Right lobe of liver (tissue), 4 donors: ENCODE data around the gene RAB10.

Experiments used
- POLR2A ChIP-seq: fragments of 450-650 bp; IDR thresholded peaks from one replicate; pipeline ENCODE4 v1.6.1; 2017; ENCODE audit warnings: antibody characterized with exemption, mild to moderate bottlenecking
- TF ChIP-seq, protein P1 (sequence below), 4 donors: fragments of 200-600 bp in 3 of 4; fragments of 450-650 bp in 1 of 4; IDR thresholded peaks; one replicate each; pipeline versions ENCODE4 v1.5.1 to v1.8.0; 2016 to 2022; ENCODE audit warnings: antibody characterized with exemption in 4 of 4, mild to moderate bottlenecking in 2 of 4
- donor health status: DM: no; HTN: no; CAD: no.
- donor health status: DM: no; HTN: no; CAD: no.
- donor health status: DM: no; HTN: yes; CAD: no.

- TF ChIP-seq, protein P1, sequence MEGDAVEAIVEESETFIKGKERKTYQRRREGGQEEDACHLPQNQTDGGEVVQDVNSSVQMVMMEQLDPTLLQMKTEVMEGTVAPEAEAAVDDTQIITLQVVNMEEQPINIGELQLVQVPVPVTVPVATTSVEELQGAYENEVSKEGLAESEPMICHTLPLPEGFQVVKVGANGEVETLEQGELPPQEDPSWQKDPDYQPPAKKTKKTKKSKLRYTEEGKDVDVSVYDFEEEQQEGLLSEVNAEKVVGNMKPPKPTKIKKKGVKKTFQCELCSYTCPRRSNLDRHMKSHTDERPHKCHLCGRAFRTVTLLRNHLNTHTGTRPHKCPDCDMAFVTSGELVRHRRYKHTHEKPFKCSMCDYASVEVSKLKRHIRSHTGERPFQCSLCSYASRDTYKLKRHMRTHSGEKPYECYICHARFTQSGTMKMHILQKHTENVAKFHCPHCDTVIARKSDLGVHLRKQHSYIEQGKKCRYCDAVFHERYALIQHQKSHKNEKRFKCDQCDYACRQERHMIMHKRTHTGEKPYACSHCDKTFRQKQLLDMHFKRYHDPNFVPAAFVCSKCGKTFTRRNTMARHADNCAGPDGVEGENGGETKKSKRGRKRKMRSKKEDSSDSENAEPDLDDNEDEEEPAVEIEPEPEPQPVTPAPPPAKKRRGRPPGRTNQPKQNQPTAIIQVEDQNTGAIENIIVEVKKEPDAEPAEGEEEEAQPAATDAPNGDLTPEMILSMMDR (IDR thresholded peaks at IDR 0.05): no peak
- no peak for TF ChIP-seq POLR2A
Observed at GRCh38 chr2:26035090-26035743, 1.3 kb downstream of the RAB10 start.
